ENCODE data around the gene MAGEA2. TPM values are rescaled to one million over a fixed set of nuclear protein-coding genes. Genes with fewer than 3 reads are reported as not detected.
"Not testable (repeated sequence)": the region's sequence is repeated elsewhere in the genome, so short reads cannot be mapped to it uniquely, and the experiment has no call there.

MAGEA2 gene
- total RNA-seq (2021; fragmentation: NEBNext Ultra II Directional; extraction: Animal tissue kit (Norgen Biotek cat#: 25700)) = not detected
- long read RNA-seq = 0 reads

- not testable (repeated sequence) for H3K36me3 Mint-ChIP-seq (ENCODE audit: low read depth); H3K27ac Mint-ChIP-seq; H3K9me3 Mint-ChIP-seq; DNase-seq; H3K4me3 Mint-ChIP-seq; H3K4me1 Mint-ChIP-seq (ENCODE audit: low read depth); H3K27me3 Mint-ChIP-seq (ENCODE audit: insufficient read depth)
Measured at GRCh38 chrX:152753686-152754650, at the start of gene MAGEA2. TSS of gene MAGEA2 (minus strand) at chrX:152753842. CDS start at chrX:152751363, 2,479 bp downstream.

- Mint-ChIP-seq H3K36me3 (ENCODE audit: low read depth) (no peaks in the 10 kb centered on the region), H3K27ac (no peak overlapping the region), H3K27me3 (ENCODE audit: insufficient read depth) (peaks cover 1% of the 10 kb centered on the region), H3K4me1 (ENCODE audit: low read depth) (no peaks in the 10 kb centered on the region), H3K9me3 (no peaks in the 10 kb centered on the region), H3K4me3 (no peak overlapping the region)
- no peak for DNase-seq
- no peak for TF ChIP-seq CTCF (IDR thresholded peaks at IDR 0.05)
Measured at GRCh38 chrX:152798945-152799344, 45.3 kb upstream of the MAGEA2 start.

- not testable (repeated sequence) for H3K4me1 Mint-ChIP-seq (ENCODE audit: low read depth); H3K27me3 Mint-ChIP-seq (ENCODE audit: insufficient read depth); H3K27ac Mint-ChIP-seq; H3K36me3 Mint-ChIP-seq (ENCODE audit: low read depth); H3K4me3 Mint-ChIP-seq; H3K9me3 Mint-ChIP-seq; DNase-seq
Measured at GRCh38 chrX:152787062-152787461, 33.4 kb upstream of the MAGEA2 start.

- not testable (repeated sequence) for DNase-seq; H3K9me3 Mint-ChIP-seq; H3K4me3 Mint-ChIP-seq; H3K36me3 Mint-ChIP-seq (ENCODE audit: low read depth); H3K27ac Mint-ChIP-seq; H3K27me3 Mint-ChIP-seq (ENCODE audit: insufficient read depth); H3K4me1 Mint-ChIP-seq (ENCODE audit: low read depth)
Measured at GRCh38 chrX:152769549-152770289, 16.1 kb upstream of the MAGEA2 start, which contains the start of gene MAGEA6. TSS of gene MAGEA6 (minus strand) at chrX:152769689. CDS start at chrX:152767650, 2,039 bp downstream.

- not testable (repeated sequence) for H3K36me3 Mint-ChIP-seq (ENCODE audit: low read depth); H3K9me3 Mint-ChIP-seq; H3K27me3 Mint-ChIP-seq (ENCODE audit: insufficient read depth); H3K4me3 Mint-ChIP-seq; H3K4me1 Mint-ChIP-seq (ENCODE audit: low read depth); H3K27ac Mint-ChIP-seq; DNase-seq
Measured at GRCh38 chrX:152766562-152766961, 12.9 kb upstream of the MAGEA2 start.

- not testable (repeated sequence) for H3K27ac Mint-ChIP-seq
Measured at GRCh38 chrX:152761582-152761981, 7.9 kb upstream of the MAGEA2 start.

GRCh38 chrX:152759544-152759943 is 5.9 kb upstream of the MAGEA2 start:
- H3K27me3 Mint-ChIP-seq (ENCODE audit: insufficient read depth); H3K4me1 Mint-ChIP-seq (ENCODE audit: low read depth); DNase-seq; H3K4me3 Mint-ChIP-seq; H3K27ac Mint-ChIP-seq; H3K36me3 Mint-ChIP-seq (ENCODE audit: low read depth); H3K9me3 Mint-ChIP-seq: not testable (repeated sequence)

More at GRCh38 chrX:152761582-152761981, 7.9 kb upstream of the MAGEA2 start:
- not testable (repeated sequence) for H3K36me3 Mint-ChIP-seq (ENCODE audit: low read depth); DNase-seq; H3K9me3 Mint-ChIP-seq; H3K4me1 Mint-ChIP-seq (ENCODE audit: low read depth); H3K27me3 Mint-ChIP-seq (ENCODE audit: insufficient read depth); H3K4me3 Mint-ChIP-seq

- H3K36me3 Mint-ChIP-seq (ENCODE audit: low read depth); H3K4me1 Mint-ChIP-seq (ENCODE audit: low read depth); DNase-seq; H3K9me3 Mint-ChIP-seq; H3K27me3 Mint-ChIP-seq (ENCODE audit: insufficient read depth); H3K4me3 Mint-ChIP-seq; H3K27ac Mint-ChIP-seq: not testable (repeated sequence)
Measured at GRCh38 chrX:152758918-152759317, 5.3 kb upstream of the MAGEA2 start, which contains the start of gene CSAG3. TSS of gene CSAG3 (plus strand) at chrX:152759218.

GRCh38 chrX:152754871-152755270 is 1.2 kb upstream of the MAGEA2 start:
- not testable (repeated sequence) for DNase-seq; H3K27me3 Mint-ChIP-seq (ENCODE audit: insufficient read depth); H3K4me1 Mint-ChIP-seq (ENCODE audit: low read depth); H3K9me3 Mint-ChIP-seq; H3K36me3 Mint-ChIP-seq (ENCODE audit: low read depth); H3K4me3 Mint-ChIP-seq; H3K27ac Mint-ChIP-seq
